Endothelial cell (in vitro differentiated cells): ENCODE data around the gene KLF18. TPM values are rescaled to one million over a fixed set of nuclear protein-coding genes. Genes with fewer than 3 reads are reported as not detected.
"Not testable (repeated sequence)": the region's sequence is repeated elsewhere in the genome, so short reads cannot be mapped to it uniquely, and the experiment has no call there.

Experiments
- DNase-seq: peaks from one replicate; pipeline ENCODE4 v3.0.0; 2021; ENCODE audit warnings: low spot score
- H3K27ac Mint-ChIP-seq: one replicate; pipeline ENCODE4 v1.8.0; 2021; ENCODE audit warnings: mixed read lengths, inconsistent platforms; ENCODE audit not compliant: unreplicated experiment
- H3K27me3 Mint-ChIP-seq: one replicate; pipeline ENCODE4 v1.8.0; 2021; ENCODE audit warnings: mild to moderate bottlenecking, moderate library complexity, mixed read lengths, inconsistent platforms; ENCODE audit not compliant: unreplicated experiment
- H3K36me3 Mint-ChIP-seq: one replicate; pipeline ENCODE4 v1.8.0; 2021; ENCODE audit warnings: mild to moderate bottlenecking, low read depth, mixed read lengths, inconsistent platforms; ENCODE audit not compliant: unreplicated experiment
- H3K4me1 Mint-ChIP-seq: one replicate; pipeline ENCODE4 v1.8.0; 2021; ENCODE audit warnings: mild to moderate bottlenecking, mixed read lengths, inconsistent platforms; ENCODE audit not compliant: unreplicated experiment
- H3K4me3 Mint-ChIP-seq: one replicate; pipeline ENCODE4 v1.8.0; 2021; ENCODE audit warnings: mild to moderate bottlenecking, mixed read lengths, inconsistent platforms; ENCODE audit not compliant: unreplicated experiment
- H3K9me3 Mint-ChIP-seq: one replicate; pipeline ENCODE4 v1.8.0; 2021; ENCODE audit warnings: mixed read lengths, inconsistent platforms; ENCODE audit not compliant: unreplicated experiment
- total RNA-seq: library from RNA; stranded (reverse); fragmentation: NEBNext Ultra II Directional; extraction: Animal tissue kit (Norgen Biotek cat#: 25700); gene quantifications from one replicate; pipeline ENCODE4 v1.2.1, GENCODE V29; 2021; ENCODE audit not compliant: unreplicated experiment
- TF ChIP-seq, protein P1 (sequence below): fragments of 200-600 bp; sonication (generic); IDR thresholded peaks from one replicate; pipeline ENCODE4 v1.5.0; 2021; ENCODE audit warnings: antibody characterized with exemption; ENCODE audit not compliant: unreplicated experiment

The KLF18 gene
- total RNA-seq, 1 donor from 2014 or later = not detected

DNA sequence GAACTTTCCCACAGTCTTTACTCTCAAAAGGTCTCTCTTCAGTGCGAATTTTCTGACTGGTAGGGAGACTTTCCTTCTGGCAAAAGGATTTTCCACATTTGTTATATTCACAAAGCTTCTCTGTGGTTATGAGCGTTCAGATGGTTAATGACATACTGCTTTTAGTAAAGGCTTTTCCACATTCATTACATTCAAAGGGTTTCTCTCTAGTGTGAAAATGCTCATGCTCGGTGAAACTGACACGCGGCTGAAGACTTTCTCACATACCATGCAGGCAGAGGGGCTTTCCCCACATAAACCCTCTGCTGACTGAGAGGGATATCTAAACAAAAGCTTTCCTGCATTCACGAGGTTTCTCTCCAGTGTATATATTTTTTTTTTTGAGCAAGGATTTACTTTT is 9.9 kb upstream of the KLF18 start:
- Mint-ChIP-seq H3K27ac (no peak overlapping the region), H3K4me3 (no peak overlapping the region), H3K36me3 (no peaks in the 10 kb centered on the region), H3K4me1 (no peaks in the 10 kb centered on the region), H3K9me3 (no peaks in the 10 kb centered on the region), H3K27me3 (no peaks in the 10 kb centered on the region)
- no peak for DNase-seq
- TF ChIP-seq, protein P1, sequence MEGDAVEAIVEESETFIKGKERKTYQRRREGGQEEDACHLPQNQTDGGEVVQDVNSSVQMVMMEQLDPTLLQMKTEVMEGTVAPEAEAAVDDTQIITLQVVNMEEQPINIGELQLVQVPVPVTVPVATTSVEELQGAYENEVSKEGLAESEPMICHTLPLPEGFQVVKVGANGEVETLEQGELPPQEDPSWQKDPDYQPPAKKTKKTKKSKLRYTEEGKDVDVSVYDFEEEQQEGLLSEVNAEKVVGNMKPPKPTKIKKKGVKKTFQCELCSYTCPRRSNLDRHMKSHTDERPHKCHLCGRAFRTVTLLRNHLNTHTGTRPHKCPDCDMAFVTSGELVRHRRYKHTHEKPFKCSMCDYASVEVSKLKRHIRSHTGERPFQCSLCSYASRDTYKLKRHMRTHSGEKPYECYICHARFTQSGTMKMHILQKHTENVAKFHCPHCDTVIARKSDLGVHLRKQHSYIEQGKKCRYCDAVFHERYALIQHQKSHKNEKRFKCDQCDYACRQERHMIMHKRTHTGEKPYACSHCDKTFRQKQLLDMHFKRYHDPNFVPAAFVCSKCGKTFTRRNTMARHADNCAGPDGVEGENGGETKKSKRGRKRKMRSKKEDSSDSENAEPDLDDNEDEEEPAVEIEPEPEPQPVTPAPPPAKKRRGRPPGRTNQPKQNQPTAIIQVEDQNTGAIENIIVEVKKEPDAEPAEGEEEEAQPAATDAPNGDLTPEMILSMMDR = no peak

DNA sequence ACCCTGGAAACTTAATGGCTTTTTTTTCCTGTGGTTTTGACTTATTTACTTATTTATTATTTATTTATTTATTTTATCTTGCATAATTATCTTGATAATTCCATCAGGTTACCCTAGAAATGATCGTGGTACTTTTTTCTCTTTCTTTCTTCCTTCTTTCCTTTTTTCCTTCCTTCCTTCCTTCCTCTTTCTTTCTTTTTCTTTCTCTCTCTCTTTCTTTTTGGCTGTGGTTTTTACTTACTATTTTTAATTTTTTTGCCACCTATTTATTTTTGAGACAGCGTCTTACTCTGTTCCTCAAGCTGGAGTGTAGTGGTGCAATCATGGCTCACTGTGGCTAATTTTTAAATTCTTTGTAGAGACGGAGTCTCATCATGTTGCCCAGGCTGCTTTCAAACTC is 6.2 kb upstream of the KLF18 start:
- no peaks in the 10 kb centered on the region for H3K9me3 Mint-ChIP-seq
- TF ChIP-seq, protein P1 = no peak
- H3K4me3 Mint-ChIP-seq = no peak overlapping the region
- no peak for DNase-seq
- no peaks in the 10 kb centered on the region for H3K27me3 Mint-ChIP-seq
- no peaks in the 10 kb centered on the region for H3K36me3 Mint-ChIP-seq
- H3K27ac Mint-ChIP-seq = no peak overlapping the region
- H3K4me1 Mint-ChIP-seq = no peaks in the 10 kb centered on the region

DNA sequence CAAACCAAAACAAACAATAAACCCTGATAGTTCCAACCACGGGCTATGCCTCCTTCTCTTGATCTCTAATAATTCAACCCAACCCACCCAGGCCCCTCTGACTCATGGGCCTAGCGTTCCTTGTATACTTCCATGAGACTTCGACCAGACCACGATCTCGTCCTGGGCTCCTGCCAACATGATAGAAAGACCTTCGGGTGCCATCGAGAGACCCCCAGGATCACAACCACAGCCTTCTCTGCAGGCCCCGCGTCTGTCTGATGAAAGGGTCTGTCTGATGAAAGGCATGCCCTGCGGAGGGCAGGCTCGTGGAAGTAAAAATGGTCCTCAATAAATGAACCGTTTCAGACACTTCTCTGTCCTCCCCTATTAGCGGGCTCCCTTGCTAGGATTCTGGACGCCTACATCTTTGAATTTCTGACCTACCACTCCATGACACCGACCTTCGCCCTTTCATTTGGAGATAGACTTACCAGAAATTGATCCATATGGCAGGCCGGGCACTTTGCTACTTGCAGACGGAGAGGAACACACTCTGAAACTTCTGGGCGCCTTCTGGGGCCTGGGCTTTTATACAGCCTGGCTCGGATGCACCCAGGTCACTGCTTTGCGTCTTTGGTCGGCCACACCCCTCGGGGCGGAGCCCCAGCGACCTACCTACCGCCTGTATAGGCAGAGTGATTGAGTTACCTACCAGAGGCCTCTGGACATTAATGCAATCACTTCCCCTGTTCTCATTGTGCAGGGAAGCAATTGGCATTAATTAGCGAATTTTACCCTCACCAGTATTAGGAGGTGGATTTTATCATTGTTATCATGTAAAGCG is 5.3 kb upstream of the KLF18 start:
- H3K36me3 Mint-ChIP-seq = no peaks in the 10 kb centered on the region
- H3K9me3 Mint-ChIP-seq = no peaks in the 10 kb centered on the region
- no peaks in the 10 kb centered on the region for H3K27me3 Mint-ChIP-seq
- DNase-seq = no peak
- no peak overlapping the region for H3K4me3 Mint-ChIP-seq
- TF ChIP-seq, protein P1 = no peak
- H3K4me1 Mint-ChIP-seq = no peaks in the 10 kb centered on the region
- no peak overlapping the region for H3K27ac Mint-ChIP-seq

GRCh38 chr1:44144962-44145756 is 3.7 kb upstream of the KLF18 start:
- no peak for DNase-seq
- peaks cover 1% of the 10 kb centered on the region for H3K27me3 Mint-ChIP-seq
- no peak overlapping the region for H3K4me3 Mint-ChIP-seq
- no peaks in the 10 kb centered on the region for H3K4me1 Mint-ChIP-seq
- TF ChIP-seq, protein P1 = no peak
- no peaks in the 10 kb centered on the region for H3K9me3 Mint-ChIP-seq
- H3K36me3 Mint-ChIP-seq = no peaks in the 10 kb centered on the region
- no peak overlapping the region for H3K27ac Mint-ChIP-seq

GRCh38 chr1:44139565-44139964 is 1.9 kb downstream of the KLF18 start:
- H3K27me3 Mint-ChIP-seq, H3K4me3 Mint-ChIP-seq, H3K36me3 Mint-ChIP-seq, H3K4me1 Mint-ChIP-seq, H3K9me3 Mint-ChIP-seq, DNase-seq, H3K27ac Mint-ChIP-seq: not testable (repeated sequence)
